NCI-H82 (cell line): Measurements from ENCODE around the gene IL1R1.

ENCODE experiments used
- DNase-seq: peaks from one replicate; lab custom pipeline; 2025; lab: John Stamatoyannopoulos, UW

The IL1R1 gene

DNA sequence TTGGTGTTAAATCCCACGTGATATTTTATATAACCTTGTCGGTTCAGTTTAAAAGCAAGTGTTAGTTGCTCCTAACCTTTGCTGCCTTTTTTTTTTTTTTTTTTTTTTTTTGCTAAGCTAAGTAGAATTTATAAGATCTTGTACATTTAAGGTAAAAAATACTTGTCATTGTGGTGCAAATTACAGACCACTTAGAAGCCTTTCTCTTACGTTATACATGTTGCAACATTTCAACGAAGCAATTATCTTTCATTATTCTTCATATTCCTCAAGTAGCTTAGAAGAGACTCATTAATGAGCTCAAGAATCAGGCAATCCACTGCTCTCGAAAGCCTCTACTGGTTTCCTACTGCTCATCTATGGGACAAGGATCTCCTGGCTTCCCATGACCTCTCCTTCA is 29.4 kb downstream of the IL1R1 start:
- DNase-seq: no peak

DNA sequence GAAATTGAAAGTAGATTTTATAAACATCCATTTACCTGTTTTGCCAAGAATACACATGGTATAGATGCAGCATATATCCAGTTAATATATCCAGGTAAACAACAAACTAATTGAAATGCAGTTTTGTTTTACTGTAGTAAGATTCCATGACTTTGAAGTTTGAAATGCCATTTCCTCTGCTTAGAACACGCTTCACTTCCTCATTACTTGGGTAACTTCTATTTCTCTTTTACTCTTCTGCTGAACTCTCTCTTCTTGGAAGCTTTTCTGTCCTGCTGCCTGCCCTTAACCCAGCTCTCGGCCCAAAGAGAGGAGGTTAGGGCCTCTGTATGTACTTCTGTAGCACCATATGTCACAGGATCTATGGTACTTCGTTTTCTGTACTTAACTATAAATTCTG is 30.2 kb downstream of the IL1R1 start:
- DNase-seq: no peak

DNA sequence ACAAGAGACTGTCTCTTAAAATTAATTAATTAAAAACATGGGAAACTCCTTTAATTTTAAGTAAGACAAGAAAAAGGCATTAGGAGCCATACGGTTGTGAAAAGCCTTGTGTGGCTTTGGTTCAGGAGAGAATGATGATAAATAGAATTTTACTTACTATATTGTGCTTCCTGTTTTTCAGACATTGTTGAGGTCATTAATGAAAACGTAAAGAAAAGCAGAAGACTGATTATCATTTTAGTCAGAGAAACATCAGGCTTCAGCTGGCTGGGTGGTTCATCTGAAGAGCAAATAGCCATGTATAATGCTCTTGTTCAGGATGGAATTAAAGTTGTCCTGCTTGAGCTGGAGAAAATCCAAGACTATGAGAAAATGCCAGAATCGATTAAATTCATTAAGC is 33.6 kb downstream of the IL1R1 start:
- DNase-seq: no peak

DNA sequence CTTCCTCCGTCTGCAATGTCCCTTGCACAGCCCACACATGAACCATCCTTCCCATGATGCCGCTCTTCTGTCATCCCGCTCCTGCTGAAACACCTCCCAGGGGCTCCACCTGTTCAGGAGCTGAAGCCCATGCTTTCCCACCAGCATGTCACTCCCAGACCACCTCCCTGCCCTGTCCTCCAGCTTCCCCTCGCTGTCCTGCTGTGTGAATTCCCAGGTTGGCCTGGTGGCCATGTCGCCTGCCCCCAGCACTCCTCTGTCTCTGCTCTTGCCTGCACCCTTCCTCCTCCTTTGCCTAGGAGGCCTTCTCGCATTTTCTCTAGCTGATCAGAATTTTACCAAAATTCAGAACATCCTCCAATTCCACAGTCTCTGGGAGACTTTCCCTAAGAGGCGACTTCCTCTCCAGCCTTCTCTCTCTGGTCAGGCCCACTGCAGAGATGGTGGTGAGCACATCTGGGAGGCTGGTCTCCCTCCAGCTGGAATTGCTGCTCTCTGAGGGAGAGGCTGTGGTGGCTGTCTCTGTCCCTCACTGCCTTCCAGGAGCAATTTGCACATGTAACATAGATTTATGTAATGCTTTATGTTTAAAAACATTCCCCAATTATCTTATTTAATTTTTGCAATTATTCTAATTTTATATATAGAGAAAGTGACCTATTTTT is 35.4 kb downstream of the IL1R1 start:
- DNase-seq: no peak

DNA sequence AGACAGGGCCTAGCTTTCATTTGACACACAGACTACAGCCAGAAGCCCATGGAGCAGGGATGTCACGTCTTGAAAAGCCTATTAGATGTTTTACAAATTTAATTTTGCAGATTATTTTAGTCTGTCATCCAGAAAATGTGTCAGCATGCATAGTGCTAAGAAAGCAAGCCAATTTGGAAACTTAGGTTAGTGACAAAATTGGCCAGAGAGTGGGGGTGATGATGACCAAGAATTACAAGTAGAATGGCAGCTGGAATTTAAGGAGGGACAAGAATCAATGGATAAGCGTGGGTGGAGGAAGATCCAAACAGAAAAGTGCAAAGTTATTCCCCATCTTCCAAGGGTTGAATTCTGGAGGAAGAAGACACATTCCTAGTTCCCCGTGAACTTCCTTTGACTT is 36.5 kb downstream of the IL1R1 start:
- no peak for DNase-seq

DNA sequence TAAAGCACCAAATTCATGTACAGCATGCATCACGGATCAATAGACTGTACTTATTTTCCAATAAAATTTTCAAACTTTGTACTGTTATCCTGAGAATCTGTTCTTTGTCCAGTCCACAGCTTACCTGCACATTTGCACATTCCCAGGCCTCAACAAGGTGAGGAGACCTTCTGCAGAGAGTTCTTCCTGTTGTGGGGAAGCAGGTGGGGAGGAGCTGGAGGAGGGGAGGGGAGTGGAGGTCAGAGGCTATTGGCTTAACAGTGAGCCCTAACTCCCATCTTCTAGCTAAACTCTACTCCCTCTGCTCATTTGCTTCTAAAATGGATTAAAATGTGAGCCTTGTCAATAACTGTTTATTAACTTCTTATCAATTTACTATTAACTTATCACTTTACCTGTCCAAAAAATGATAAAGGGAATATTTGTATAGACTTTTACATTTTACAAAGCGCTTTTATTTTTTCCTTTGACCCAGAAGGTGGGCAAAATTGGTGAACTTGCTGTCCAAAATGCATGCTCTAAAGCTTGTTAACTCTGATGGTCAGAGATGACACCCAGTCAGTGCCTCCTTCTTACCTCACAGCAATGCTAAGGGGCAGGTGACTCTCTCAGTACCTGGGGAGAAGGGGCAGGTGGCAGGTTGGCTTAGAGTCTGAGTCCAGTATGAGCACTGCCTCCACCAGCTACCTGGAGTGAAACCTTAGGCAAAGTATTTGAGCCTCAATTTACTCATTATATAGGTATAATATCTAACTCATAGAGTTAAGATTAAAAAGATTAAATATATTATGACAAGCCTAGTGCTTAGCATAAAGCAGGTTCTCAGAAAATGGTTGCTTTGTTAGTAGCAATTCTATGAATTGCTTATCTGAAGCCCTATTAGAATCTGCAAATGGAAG is 37.5 kb downstream of the IL1R1 start:
- DNase-seq: no peak

DNA sequence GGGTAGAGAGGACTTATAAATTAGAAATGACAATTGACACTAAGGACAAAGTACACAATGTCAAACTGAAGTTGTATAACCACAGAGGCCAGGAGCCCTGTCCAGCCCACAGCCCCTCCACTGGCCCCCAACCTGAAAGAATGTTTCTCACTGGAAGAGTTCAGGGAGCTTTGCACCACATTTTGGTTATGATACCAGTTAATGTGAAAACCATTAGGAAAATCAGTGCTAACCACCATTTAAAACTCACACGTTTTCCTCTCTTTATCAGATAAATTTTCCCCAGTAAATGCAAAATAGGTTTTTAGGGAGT is 38.1 kb downstream of the IL1R1 start:
- DNase-seq: no peak

DNA sequence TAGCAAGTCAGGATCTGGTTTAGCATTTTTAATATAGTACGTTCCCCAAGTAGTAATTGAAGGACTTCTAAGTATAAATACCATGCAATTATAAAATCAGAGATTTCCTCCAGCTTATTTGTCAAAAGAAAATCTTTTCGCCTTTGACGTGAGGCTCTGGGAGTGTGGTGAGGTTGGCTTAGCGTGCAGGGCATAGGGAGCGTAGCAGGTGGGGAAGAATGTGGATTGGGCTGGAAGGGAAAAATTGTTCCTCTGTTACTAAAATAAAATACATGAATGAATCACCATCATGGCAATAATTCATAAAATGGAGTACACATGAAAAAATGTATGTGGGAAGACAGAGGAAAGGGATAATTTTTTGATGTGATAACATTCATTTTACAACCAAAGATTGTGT is 38.8 kb downstream of the IL1R1 start:
- no peak for DNase-seq

DNA sequence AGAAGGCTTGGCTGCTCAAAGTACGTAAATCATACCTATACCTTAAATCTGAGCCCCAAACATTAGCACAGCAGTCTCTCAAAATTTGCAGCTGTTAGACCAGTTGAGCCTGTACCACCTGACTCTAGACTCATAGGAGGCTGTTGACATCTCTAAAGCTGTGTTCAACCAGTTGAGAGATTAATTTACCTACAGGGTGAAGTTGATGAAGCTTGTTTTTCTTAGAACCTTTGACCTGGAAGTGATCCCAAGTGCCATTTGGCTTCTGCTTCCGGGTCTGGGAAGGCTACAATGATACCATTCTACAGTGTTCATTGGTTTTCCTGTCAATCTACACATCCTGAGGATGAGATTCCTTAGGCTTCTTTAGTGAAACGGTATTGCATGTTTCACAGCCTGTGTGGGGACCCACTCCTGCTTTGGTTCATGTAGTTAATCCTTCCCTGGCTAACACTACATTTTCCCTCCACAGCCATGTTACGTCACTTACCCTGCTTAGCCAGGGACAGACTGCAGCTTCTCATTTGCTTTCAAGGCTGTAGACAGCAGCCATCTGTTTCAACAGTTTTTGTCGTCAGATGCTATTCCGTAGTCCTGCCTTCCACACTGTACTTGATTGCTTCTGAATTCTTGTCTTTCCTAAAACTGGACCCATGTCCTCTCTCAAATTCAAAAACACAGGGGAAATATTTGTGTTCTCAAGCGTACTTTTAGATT is 39.5 kb downstream of the IL1R1 start:
- no peak for DNase-seq

DNA sequence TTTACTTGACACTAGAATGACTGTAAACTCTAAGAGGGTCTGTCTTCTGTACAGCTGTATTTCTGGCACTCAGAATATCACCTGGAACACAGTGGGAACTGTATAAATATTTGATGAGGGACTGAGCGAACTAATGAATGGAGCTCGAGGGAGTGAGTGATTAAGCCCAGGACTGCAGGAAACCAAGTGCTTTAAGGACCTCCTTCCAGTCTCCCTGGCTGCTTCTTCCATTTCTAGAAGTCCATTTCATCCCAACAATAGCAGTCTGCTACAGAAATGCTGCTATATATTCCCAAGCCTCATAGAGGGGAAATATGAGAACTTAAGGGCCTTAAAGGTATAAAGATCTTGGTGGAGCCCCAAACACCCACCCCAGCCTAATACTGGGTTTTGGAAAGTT is 41.5 kb downstream of the IL1R1 start:
- no peak for DNase-seq

DNA sequence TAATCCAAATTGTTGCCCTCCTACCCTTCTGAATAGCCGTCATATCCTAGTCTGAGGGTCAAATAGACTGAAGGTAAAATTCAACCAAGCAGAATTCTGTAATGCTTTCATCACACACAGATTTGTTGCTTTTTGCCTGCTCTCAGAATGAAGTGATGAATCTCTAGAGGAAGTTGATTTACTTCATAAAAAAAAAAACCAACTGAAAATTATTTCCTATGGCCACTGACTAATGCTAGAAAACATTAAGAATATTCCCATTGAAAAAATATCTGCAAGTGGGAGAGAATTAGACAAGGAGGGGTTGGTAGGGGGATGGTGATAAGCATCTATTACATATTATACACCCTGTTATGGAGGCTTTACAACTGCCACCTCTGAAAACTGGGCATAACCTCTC is 42.0 kb downstream of the IL1R1 start:
- DNase-seq: no peak

DNA sequence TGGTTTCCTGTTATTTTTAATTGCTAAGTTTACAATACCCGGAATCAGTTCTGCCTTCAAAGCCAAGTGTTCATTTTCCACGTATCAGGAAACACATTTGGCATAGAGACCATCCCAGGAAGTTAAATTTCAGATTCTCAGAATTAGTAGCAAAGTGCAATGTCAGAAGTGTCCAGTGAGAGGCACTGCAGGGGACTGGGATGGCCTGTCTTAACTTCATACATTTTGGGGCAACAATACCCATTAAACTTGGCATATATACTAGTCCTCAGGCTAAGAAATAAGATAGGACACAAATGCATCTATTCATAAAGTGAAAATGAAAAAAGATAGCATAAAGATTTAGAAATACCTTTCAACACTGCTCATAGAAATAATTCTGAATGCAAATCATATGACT is 42.8 kb downstream of the IL1R1 start:
- no peak for DNase-seq

DNA sequence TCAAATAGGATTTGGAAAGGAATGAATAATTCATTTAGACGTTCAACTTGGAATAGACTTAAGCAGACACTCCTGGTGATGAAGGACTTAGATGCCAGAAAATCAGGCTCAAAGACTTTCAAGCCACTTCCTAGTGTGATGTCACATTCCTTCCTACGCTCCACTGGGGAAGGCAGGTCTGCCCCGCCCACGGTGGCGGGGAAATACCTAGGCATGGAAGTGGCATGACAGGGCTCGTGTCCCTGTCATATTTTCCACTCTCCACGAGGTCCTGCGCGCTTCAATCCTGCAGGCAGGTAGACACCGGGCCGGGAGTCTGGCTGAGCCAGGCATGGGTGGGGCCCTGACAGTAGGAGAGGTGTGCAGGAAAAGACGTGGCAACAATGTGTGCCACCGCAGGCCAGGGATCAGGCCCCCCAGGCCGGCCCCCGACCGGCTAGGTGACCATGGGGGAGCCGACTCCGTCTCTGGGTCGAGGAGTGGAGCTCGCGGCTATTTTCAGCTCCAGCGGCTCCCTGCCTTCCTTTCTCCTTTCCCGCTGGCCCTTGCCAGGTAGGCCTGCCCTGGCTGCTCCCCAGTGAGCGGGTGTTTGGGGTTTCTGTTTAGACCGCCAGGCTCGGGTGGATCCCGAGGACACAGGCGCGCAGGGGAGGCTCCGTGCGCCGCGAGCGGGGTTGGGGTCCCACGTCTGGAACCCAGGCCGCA is 44.4 kb downstream of the IL1R1 start, which contains the start of gene IL1RL2:
TSS of gene IL1RL2 (plus strand) at position 233 of the 705 bp plus-strand sequence. CDS start 845 bp downstream, outside the sequence.
- DNase-seq: no peak

DNA sequence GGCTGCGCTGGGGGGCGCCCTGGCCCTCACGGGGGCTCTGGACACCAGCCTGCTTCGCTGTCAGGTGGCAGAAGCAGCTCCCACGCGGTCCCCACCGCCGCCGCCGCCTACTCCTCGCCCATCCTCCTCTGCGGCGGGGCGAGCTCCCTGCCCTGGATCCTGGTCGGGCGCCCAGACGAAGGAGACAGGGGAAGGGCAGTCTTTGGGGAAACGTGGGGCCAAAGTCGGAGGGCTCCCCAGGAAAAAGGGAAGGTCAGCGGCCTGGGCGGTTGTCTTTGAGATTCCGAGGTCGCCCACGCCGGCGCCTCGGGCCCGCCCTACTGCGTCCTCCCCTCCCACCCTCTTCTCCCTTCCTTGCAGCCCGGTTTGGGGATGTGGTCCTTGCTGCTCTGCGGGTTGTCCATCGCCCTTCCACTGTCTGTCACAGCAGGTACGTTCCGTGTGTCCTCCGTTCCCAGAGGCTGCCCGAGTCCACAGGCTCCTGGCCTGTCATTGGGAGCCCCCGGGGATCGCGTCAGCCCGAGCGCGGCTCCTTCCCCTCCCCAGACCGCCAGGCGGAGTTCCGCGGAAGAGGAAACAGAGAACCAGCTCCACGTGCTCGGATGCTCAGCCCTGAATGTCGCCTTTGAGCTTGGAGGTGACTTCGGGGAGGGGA is 45.1 kb downstream of the IL1R1 start:
- no peak for DNase-seq

DNA sequence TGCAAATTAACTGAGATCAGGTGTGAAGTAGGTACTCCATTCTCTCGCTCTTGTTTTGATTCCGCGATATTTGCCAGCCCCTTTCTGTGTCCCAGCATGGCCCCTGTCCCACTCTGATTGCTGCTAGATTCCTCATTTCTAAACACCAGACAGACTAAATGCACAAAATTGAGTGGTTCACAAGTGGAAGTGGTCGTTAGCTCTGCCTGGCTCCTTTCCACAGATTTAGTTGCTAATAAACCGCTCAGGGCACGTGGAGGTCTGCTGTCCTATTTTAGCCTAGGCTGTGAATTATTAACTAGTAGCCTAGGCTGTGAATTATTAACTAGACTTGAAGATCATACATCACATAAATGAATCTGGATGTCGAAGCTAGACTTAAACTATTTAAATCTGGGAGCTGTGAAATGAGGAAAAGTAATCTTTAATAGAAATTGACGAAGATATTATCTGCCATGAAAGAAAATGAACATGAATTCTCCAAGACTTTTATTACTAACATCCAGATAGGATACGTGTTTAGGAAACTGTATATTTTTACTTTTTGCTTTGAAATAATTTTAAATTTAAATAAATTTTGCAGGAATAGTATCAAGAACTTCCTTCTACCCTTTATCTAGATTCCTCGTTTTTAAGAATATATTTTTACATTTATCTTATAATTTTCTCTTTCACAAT is 48.0 kb downstream of the IL1R1 start:
- DNase-seq: no peak

DNA sequence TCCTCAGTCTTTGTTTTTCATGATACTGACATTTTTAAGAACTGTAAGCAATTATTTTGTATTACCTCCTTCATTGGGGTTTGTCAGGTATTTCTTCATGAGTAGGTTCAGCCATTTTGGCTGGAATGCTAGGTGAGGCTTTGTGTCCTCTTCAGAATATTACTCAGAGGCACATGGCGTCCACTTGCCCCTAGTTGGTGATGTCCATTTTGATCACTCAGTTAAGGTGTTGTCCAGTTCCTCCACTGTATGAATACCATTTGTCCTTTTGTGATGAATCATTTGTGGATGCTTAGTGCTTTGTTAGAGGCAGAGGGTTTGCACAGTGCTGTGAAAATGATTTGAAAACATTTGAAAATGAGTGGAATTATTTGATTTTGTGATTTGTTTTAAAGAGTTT is 49.0 kb downstream of the IL1R1 start:
- no peak for DNase-seq

DNA sequence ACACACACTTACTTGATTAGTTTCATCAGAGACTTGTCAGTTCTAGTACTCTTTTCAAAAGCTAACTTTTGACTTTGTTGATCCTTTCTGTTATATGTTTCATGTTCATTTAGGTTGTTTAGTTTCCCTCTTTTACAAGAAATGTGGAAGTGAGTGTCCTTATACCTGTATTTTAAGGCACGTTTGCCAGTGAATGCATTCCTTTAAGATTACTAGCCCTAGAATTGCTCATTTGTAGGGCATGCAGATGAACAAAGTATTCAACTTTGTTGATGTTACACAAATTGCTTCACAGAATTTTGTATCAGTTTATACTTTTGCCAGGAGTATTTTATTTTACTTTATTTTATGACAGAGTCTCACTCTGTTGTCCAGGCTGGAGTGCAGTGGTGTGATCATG is 50.5 kb downstream of the IL1R1 start:
- DNase-seq: no peak

DNA sequence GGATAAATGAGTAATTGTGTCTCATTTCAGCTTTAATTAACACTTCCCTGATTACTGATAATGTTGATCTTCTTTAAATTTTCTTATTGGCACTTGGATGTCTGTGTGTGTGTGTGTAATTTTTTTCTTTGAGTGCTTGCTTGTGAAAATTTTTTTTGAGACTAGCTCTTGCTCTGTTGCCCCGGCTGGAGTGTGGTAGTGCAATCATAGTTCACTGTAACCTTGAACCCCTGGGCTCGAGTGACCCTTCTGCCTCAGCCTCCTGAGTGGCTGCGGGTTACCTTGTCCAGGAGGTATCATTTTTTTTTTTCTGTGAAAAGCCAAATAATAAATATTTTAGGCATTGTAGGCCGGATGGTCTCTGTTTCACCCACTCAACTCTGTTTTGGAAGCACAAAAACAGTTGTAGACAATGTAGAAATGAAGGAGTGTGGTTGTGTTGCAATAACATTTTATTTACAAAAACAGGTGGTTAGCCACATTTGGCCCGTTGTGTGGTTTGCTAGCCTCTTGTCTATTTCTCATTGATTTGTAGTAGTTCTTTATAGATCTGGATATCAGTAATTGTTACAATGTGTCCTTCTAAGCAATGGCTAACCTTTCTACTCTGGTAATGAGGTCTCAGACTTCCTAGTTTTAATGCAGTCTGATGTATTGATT is 52.2 kb downstream of the IL1R1 start:
- no peak for DNase-seq

DNA sequence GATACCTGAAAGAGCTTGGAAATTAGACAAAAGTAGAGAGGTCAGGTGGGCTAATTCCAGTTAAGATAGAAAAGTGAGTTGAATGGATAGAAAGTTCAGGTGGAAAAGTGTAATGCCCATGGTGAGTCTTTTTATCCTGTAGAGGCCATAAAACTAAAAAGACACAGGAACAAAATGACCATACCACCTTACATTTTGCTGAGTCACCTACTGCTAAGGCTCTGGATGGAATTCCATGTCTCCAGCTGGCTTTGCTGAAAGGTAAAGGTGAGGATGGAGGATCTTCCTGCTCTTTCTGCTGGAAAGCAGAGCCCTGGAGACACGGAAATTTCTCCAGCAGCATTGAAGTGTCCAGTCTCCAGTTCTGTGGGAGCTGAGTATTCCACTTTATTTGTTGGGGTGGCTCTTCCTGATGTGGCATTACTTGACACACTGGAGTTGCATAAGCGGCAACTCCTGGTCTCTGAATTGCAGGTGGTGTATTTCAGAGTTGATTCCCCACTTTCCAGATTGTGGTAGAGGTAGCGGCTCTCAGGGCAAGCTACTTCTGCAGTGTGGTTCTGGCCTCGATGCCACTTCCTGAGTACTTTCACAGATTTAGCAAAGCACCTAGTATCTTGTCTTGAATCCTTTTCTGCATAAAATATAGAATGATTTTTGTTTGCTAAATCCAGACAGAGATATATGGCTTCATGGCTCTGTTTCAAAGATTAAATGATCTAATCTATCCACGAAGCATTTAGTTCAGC is 55.0 kb downstream of the IL1R1 start:
- DNase-seq: no peak

DNA sequence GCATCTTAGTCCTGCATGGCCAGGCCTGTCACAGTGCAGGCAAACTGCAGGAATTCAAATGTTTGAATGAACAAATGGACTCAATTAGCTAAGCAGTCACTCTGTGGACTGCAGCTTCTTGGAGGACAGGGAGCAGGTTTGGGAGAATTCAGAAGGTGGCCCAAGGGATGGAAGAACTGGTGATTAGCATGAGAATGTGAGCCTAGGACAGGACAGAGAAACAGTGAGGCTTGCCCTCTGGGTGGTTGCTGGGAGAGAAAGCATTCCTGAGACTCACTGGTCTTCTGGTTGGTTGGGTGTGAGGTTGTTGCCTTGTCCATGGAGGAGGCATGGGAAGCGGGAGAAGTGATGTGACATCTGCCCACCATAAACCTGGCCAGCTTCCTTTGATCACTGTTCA is 58.0 kb downstream of the IL1R1 start:
- no peak for DNase-seq
